ENCODE results near the gene LINC01488.

DNA sequence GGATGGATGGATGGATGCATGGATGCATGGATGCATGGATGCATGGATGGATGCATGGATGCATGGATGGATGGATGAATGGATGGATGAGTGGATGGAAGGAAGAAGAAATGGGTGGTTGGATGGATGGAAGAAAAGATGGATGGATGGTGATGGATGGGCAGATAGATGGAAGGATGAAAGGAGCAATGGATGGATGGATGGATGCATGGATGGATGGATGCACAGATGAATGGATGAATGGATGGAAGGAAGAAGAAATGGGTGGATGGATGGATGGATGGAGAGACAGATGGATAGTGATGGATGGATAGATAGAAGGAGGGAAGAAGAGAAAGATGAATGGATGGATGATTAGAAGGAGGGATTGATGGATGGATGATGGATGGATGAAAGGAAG is 30.2 kb upstream of the LINC01488 start:
- no peak for TF ChIP-seq EZH2 (IDR thresholded peaks at IDR 0.05; ENCODE audit: low read depth, unreplicated experiment)
- no peak for TF ChIP-seq CTCF (conservative IDR thresholded peaks at IDR 0.05; ENCODE audit: low read depth in 2 of 2)
